Choroid plexus epithelial cell (primary cell): ENCODE results near the gene MAEA.

Experiments used
- DNase-seq: peaks from one replicate; pipeline ENCODE4 v3.0.0-alpha.2; 2010; ENCODE audit warnings: low read depth
- H3K4me3 ChIP-seq: 2 replicates; pipeline ENCODE4 v1.5.1; 2011; ENCODE audit warnings: low read depth, mild to moderate bottlenecking, control low read depth, low read length, moderate library complexity
- CTCF ChIP-seq: conservative IDR thresholded peaks from 2 replicates; pipeline ENCODE4 v1.5.1; 2011; ENCODE audit warnings: low read depth, mild to moderate bottlenecking, control low read depth, inconsistent platforms, low read length, moderate library complexity

The MAEA gene

GRCh38 chr4:1297023-1297395 is 7.3 kb downstream of the MAEA start:
- DNase-seq = no peak
- no peak for TF ChIP-seq CTCF
- no peak overlapping the region for H3K4me3 ChIP-seq

- no peak overlapping the region for H3K4me3 ChIP-seq
- no peak for DNase-seq
- no peak for TF ChIP-seq CTCF
Measured at GRCh38 chr4:1297456-1298325, 8.0 kb downstream of the MAEA start.

- TF ChIP-seq CTCF = no peak
- H3K4me3 ChIP-seq = no peak overlapping the region
- DNase-seq = no peak
Measured at GRCh38 chr4:1298461-1298860, 8.8 kb downstream of the MAEA start.

GRCh38 chr4:1299301-1299860 is 9.7 kb downstream of the MAEA start:
- no peak for TF ChIP-seq CTCF
- no peak for DNase-seq

GRCh38 chr4:1300466-1301455 is 11.1 kb downstream of the MAEA start:
- H3K4me3 ChIP-seq = no peak overlapping the region
- TF ChIP-seq CTCF = no peak
- DNase-seq = peak; percentile 70

More at GRCh38 chr4:1299301-1299860, 9.7 kb downstream of the MAEA start:
- no peak overlapping the region for H3K4me3 ChIP-seq

GRCh38 chr4:1302159-1302558 is 12.5 kb downstream of the MAEA start:
- no peak overlapping the region for H3K4me3 ChIP-seq
- no peak for DNase-seq
- TF ChIP-seq CTCF = no peak
